H1 (cell line): ENCODE measurements around the gene MADD. TPM values are rescaled to one million over a fixed set of nuclear protein-coding genes. Genes with fewer than 3 reads are reported as not detected.

ENCODE experiments used
- CTCF ChIA-PET: fragments of 300-600 bp; sonication (Branson Sonifier 250); formaldehyde crosslinking; loops from one replicate; lab custom pipeline; 2021; ENCODE audit not compliant: partially characterized antibody; lab: Charles Lee
- POLR2A ChIA-PET: fragments of 300-600 bp; sonication (Branson Sonifier 250); formaldehyde crosslinking; loops from one replicate; lab custom pipeline; 2021; ENCODE audit warnings: inconsistent platforms; ENCODE audit not compliant: partially characterized antibody; lab: Charles Lee
- DNase-seq, 2 experiments: peaks; one replicate each; pipeline versions ENCODE4 v3.0.0 to v3.0.0-alpha.2; 2010 to 2022; ENCODE audit warnings: low spot score in 2 of 2, low read depth in 1 of 2, mixed read lengths in 1 of 2
- FAIRE-seq: peaks from 2 replicates; lab custom pipeline; 2011; peaks lifted over from hg19 to GRCh38; lab: Jason Lieb, UNC
- H2AFZ ChIP-seq: 2 replicates; pipeline ENCODE4 v1.8.1; 2012; ENCODE audit warnings: low read length, inconsistent platforms
- H2AK5ac ChIP-seq: 2 replicates; pipeline ENCODE4 v1.6.1; 2013; ENCODE audit warnings: low read depth, low read length
- H2BK120ac ChIP-seq: replicated peaks from 2 replicates; pipeline ENCODE3; 2013; ENCODE audit warnings: low read depth, low read length, inconsistent platforms
- H2BK12ac ChIP-seq: 2 replicates; pipeline ENCODE4 v1.6.1; 2013; ENCODE audit warnings: low read depth, low read length
- H2BK15ac ChIP-seq: 2 replicates; pipeline ENCODE4 v1.6.1; 2013; ENCODE audit warnings: low read length
- H2BK20ac ChIP-seq: 2 replicates; pipeline ENCODE4 v1.6.1; 2013; ENCODE audit warnings: low read length
- H2BK5ac ChIP-seq: 2 replicates; pipeline ENCODE4 v1.6.1; 2013; ENCODE audit warnings: low read depth, low read length
- H3K14ac ChIP-seq: 2 replicates; pipeline ENCODE4 v1.6.1; 2013; ENCODE audit warnings: inconsistent platforms; ENCODE audit not compliant: insufficient read length
- H3K18ac ChIP-seq: 2 replicates; pipeline ENCODE4 v1.6.1; 2013; ENCODE audit warnings: low read length; ENCODE audit errors: extremely low read depth
- H3K23ac ChIP-seq: 2 replicates; pipeline ENCODE4 v1.6.1; 2013; ENCODE audit warnings: inconsistent platforms; ENCODE audit not compliant: insufficient read length
- H3K23me2 ChIP-seq: 2 replicates; pipeline ENCODE4 v1.6.1; 2013; ENCODE audit warnings: low read depth, low read length
- H3K27ac ChIP-seq: 2 replicates; pipeline ENCODE4 v1.6.1; 2011; ENCODE audit warnings: low read depth, low read length, inconsistent platforms
- H3K27me3 ChIP-seq, 4 experiments: replicated peaks in 1 of 4; 1 replicate in 1 of 4; 2 replicates in 3 of 4; pipeline versions ENCODE4 v1.6.1 to v1.8.1; 2011 to 2013; ENCODE audit warnings: low read length in 3 of 4, mild to moderate bottlenecking in 3 of 4, inconsistent platforms in 2 of 4, mixed read lengths in 2 of 4, moderate library complexity in 1 of 4; ENCODE audit not compliant: control insufficient read depth in 3 of 4, insufficient read depth in 3 of 4; ENCODE audit errors: extremely low read depth in 1 of 4
- H3K36me3 ChIP-seq, 4 experiments: 2 replicates each; pipeline versions ENCODE4 v1.6.1 to v1.8.1; 2011 to 2013; ENCODE audit warnings: mild to moderate bottlenecking in 4 of 4, low read length in 3 of 4, moderate library complexity in 2 of 4, control low read depth in 1 of 4, inconsistent platforms in 1 of 4; ENCODE audit not compliant: insufficient read depth in 4 of 4, control insufficient read depth in 2 of 4
- H3K4ac ChIP-seq: replicated peaks from 2 replicates; pipeline ENCODE3; 2013; ENCODE audit warnings: low read length, low read depth, mixed read lengths, inconsistent platforms; ENCODE audit not compliant: insufficient read length
- H3K4me1 ChIP-seq, 4 experiments: replicated peaks in 1 of 4; 1 replicate in 1 of 4; 2 replicates in 3 of 4; pipeline versions ENCODE4 v1.6.1 to v1.8.1; 2011 to 2013; ENCODE audit warnings: low read length in 3 of 4, inconsistent platforms in 2 of 4, mixed read lengths in 1 of 4; ENCODE audit not compliant: insufficient read depth in 4 of 4, control insufficient read depth in 3 of 4
- H3K4me2 ChIP-seq, 2 experiments: 2 replicates each; pipeline versions ENCODE4 v1.6.1 to v1.8.1; 2011 to 2013; ENCODE audit warnings: low read depth in 2 of 2, low read length in 2 of 2, control low read depth in 1 of 2, inconsistent platforms in 1 of 2, mild to moderate bottlenecking in 1 of 2; ENCODE audit not compliant: insufficient read depth in 1 of 2
- H3K4me3 ChIP-seq, 4 experiments: fragments of 200-600, 300-600 bp in 1 of 4; sonication (generic), shearing (Covaris generic), sonication (Bioruptor Twin) in 1 of 4; 2 replicates each; pipeline versions ENCODE4 v1.5.1 to v1.8.1; 2011 to 2016; ENCODE audit warnings: low read length in 4 of 4, low read depth in 3 of 4, control low read depth in 2 of 4, inconsistent platforms in 2 of 4, mild to moderate bottlenecking in 2 of 4, mixed read lengths in 1 of 4, moderate library complexity in 1 of 4; ENCODE audit not compliant: insufficient read depth in 2 of 4; ENCODE audit errors: extremely low read depth in 1 of 4
- H3K56ac ChIP-seq: replicated peaks from 2 replicates; pipeline ENCODE3; 2013; ENCODE audit warnings: low read depth, mild to moderate bottlenecking, mixed read lengths, low read length, inconsistent platforms; ENCODE audit not compliant: insufficient read length
- H3K79me1 ChIP-seq: 2 replicates; pipeline ENCODE4 v1.6.1; 2013; ENCODE audit warnings: low read depth, low read length, control low read depth
- H3K79me2 ChIP-seq, 2 experiments: 2 replicates each; pipeline versions ENCODE4 v1.6.1 to v1.8.1; 2012 to 2013; ENCODE audit warnings: low read length in 2 of 2, mild to moderate bottlenecking in 2 of 2, inconsistent platforms in 1 of 2; ENCODE audit not compliant: insufficient read depth in 2 of 2, control insufficient read depth in 1 of 2
- H3K9ac ChIP-seq, 4 experiments: replicated peaks in 1 of 4; 1 replicate in 1 of 4; 2 replicates in 3 of 4; pipeline versions ENCODE4 v1.6.1 to v1.8.1; 2011 to 2013; ENCODE audit warnings: low read depth in 3 of 4, low read length in 3 of 4, control low read depth in 2 of 4, mild to moderate bottlenecking in 2 of 4, moderate library complexity in 2 of 4, inconsistent platforms in 1 of 4; ENCODE audit errors: extremely low read depth in 1 of 4
- H3K9me3 ChIP-seq, 2 experiments: 2 replicates each; pipeline versions ENCODE4 v1.6.1 to v1.8.1; 2012 to 2013; ENCODE audit warnings: mild to moderate bottlenecking in 2 of 2, moderate library complexity in 2 of 2, control low read depth in 1 of 2, inconsistent platforms in 1 of 2, low read depth in 1 of 2, low read length in 1 of 2, mixed read lengths in 1 of 2; ENCODE audit not compliant: insufficient read depth in 2 of 2
- H4K20me1 ChIP-seq, 2 experiments: replicated peaks in 1 of 2; 2 replicates each; pipeline versions ENCODE3 to v1.8.1; 2011 to 2013; ENCODE audit warnings: inconsistent platforms in 2 of 2, low read length in 2 of 2, mild to moderate bottlenecking in 1 of 2; ENCODE audit not compliant: insufficient read depth in 2 of 2, control insufficient read depth in 1 of 2
- H4K5ac ChIP-seq: 2 replicates; pipeline ENCODE4 v1.6.1; 2013; ENCODE audit warnings: low read length, low read depth, mixed read lengths, inconsistent platforms; ENCODE audit not compliant: insufficient read length
- H4K8ac ChIP-seq: 2 replicates; pipeline ENCODE4 v1.8.0; 2013; ENCODE audit warnings: mild to moderate bottlenecking, moderate library complexity, low read length, inconsistent platforms; ENCODE audit not compliant: insufficient read depth; ENCODE audit errors: extremely low read depth
- H4K91ac ChIP-seq: replicated peaks from 2 replicates; pipeline ENCODE3; 2013; ENCODE audit warnings: low read length, mixed read lengths, inconsistent platforms; ENCODE audit not compliant: insufficient read length
- TAF1 ChIP-seq: IDR thresholded peaks from 2 replicates; pipeline ENCODE4 v1.6.1; 2011; ENCODE audit warnings: mild to moderate bottlenecking, low read depth, low read length
- WGBS, 2 experiments: shearing (Covaris generic) in 1 of 2; methylation state at CpG; one replicate each; pipeline versions ENCODE4 v1.1.6 to v1.1.7; 2013 to 2015; ENCODE audit warnings: low lambda C conversion rate in 2 of 2, mixed read lengths in 2 of 2, inconsistent platforms in 1 of 2, low coverage in 1 of 2, missing lambda C conversion rate in 1 of 2; ENCODE audit not compliant: insufficient replicate concordance in 2 of 2, insufficient coverage in 1 of 2, insufficient read length in 1 of 2; ENCODE audit errors: extremely low coverage in 1 of 2, missing lambda C conversion rate in 1 of 2; 5-methylcytosine and 5-hydroxymethylcytosine counted together
- polyA plus RNA-seq, 7 experiments: library from polyadenylated mRNA; depleted of rRNA in 3 of 7; stranded (reverse) in 5 of 7; unstranded in 2 of 7; fragments of >200 nt in 5 of 7; fragments of 200-250 nt in 2 of 7; gene quantifications; 1 replicate in 5 of 7; 2 replicates in 1 of 7; 4 replicates in 1 of 7; pipeline versions ENCODE4 v1.2.1 to v1.2.3, GENCODE V29; 2011 to 2013; ENCODE audit warnings: missing spikeins in 2 of 7, mixed read lengths in 2 of 7
- total RNA-seq: library from RNA; stranded (reverse); fragmentation: NEBNext Ultra II Directional; extraction: Animal tissue kit (Norgen Biotek cat#: 25700); gene quantifications from 2 replicates; pipeline ENCODE4 v1.2.1, GENCODE V29; 2021

Gene MADD
- total and polyA plus RNA-seq, 2 of the 8 experiments (the other 6 are each of a cell fraction or from before 2014, with no cell fraction given) = 32.5 to 45.4 TPM

GRCh38 chr11:47299078-47299477 lies 29.1 kb downstream of the MADD start:
- no peaks in the 10 kb centered on the region for H3K4me1 ChIP-seq
- DNase-seq (no peak), FAIRE-seq (no peak)
- H3K14ac ChIP-seq = no peak overlapping the region
- no peak overlapping the region for H2BK5ac ChIP-seq
- 93% methylated on average over 3 of the region's 3 CpGs; no CpG with 5 or more reads in 1 of the 2 experiments for WGBS, 2 experiments
- no peaks in the 10 kb centered on the region for H3K27me3 ChIP-seq
- no peak overlapping the region for H2AK5ac ChIP-seq
- H2BK12ac ChIP-seq = no peak overlapping the region
- H4K8ac ChIP-seq = no peak overlapping the region
- no peak overlapping the region for H3K4me2 ChIP-seq
- H3K36me3 ChIP-seq = peaks cover 5 to 26% (median 12%) of the 10 kb centered on the region in 4 experiments; a peak in 6 of 8 replicates
- ChIA-PET CTCF (interaction anchor here (1.1 kb wide), 1 partner anchor 112 kb away, joined by 3 read pairs; no protein-coding TSS in a partner anchor), POLR2A (interaction anchor here (1.4 kb wide), 1 partner anchor 51 kb away, joined by 3 read pairs; the partner anchor contains the start of gene ACP2)
- no peak overlapping the region for H3K23ac ChIP-seq
- no peak overlapping the region for H2BK20ac ChIP-seq
- H2BK120ac ChIP-seq = no peak overlapping the region
- no peaks in the 10 kb centered on the region for H3K79me1 ChIP-seq
- H3K79me2 ChIP-seq = no peaks in the 10 kb centered on the region
- no peak overlapping the region for H3K9ac ChIP-seq
- H4K91ac ChIP-seq = no peak overlapping the region
- no peak overlapping the region for H3K27ac ChIP-seq
- peaks cover 0 to 1% of the 10 kb centered on the region in 2 experiments for H4K20me1 ChIP-seq
- no peaks in the 10 kb centered on the region for H3K9me3 ChIP-seq
- H4K5ac ChIP-seq = no peak overlapping the region
- no peak overlapping the region for H2AFZ ChIP-seq
- H3K4ac ChIP-seq = no peak overlapping the region
- H3K18ac ChIP-seq = no peak overlapping the region
- H3K23me2 ChIP-seq = no peaks in the 10 kb centered on the region
- no peak overlapping the region for H3K4me3 ChIP-seq
- H3K56ac ChIP-seq = no peak overlapping the region
- no peak overlapping the region for H2BK15ac ChIP-seq
- no peak for TF ChIP-seq TAF1
